GM19467 (cell line): Measurements from ENCODE around the gene AMOTL2.

Experiments used
- ATAC-seq: cut with Tn5 transposase; IDR thresholded peaks from one replicate; pipeline ENCODE4 v1.9.1; 2021; ENCODE audit warnings: mild to moderate bottlenecking, moderate library complexity; ENCODE audit not compliant: unreplicated experiment

Gene AMOTL2

GRCh38 chr3:134318166-134318565 is 56.1 kb downstream of the AMOTL2 start:
- ATAC-seq, result no peak

DNA sequence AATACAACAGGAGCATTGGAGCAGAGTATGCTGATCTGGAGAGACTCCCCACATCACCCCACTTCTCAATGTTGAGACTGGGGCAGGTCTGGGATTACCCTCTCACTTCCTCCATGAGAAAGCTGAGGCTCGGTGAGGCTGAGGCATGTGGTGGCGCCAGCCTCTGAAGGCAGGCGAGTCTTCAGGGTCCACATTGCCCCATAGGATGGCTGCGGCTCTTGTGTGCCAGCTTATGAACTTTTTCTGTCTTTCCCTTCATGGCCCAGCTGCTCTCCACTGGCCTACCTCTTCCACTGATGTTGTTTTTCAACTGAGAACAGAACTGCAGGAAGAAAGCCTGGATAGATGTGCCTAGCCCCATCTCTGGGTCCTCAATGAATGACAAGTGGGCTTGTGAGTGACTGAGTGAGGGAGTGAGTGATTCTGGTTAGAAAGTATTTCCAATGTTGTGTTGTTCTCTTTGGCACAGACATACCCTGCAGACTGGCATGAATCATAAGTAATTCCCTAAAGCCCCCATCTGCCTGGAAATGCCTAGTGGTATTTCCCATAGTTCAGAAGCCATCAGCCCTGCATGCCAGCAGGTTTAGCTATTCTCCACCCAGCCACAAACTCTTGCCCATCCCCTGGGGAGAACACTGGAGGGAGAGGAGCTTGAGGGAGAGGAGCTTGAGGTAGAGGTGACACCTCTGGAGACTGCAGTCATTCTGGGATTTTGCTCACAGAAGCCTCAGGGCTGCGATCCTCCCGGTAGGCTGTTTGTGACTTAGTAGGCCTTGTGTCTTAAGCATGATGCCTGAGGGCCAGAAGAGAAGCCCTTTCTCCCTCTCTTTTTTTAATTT is 56.9 kb downstream of the AMOTL2 start:
- ATAC-seq, result no peak

DNA sequence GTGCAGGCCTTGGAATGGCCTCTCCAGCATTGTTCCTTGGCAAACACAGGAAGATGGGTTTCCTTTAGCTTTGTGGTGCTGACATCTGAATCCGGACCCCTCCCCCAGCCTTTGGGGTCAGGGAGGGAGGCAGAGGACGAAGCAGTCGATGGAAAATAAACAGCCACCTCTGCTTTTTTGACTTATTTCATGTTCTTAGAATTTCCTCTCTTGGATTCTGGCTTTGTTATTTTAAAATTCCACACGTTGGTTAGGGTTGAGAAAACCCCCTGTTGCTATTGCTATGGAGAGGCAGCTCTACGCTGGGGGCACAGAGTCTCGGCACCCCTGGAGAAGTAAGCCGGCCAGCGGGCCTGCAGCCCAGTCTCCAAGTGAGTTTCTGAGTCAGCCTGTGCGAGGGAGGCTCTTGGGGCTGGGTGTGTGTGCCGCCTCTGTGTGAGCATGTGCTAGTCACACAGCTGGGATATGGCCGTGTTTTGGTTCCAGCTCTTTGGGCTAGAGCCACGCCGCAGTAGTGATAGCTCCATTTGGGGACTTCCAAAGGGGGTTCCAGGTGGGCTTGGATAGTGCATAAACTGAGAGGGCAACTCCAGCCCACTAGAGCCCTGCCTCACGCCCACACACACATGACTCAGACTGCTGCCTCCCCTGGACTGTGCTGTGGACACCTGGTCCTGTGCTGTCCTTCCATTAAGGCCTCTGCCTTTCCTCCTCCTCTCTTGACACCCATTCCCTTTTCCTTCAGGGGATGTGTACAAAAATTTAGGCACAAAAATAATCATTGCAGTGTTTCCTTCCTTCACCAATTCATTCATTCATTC is 58.8 kb downstream of the AMOTL2 start:
- ATAC-seq, result no peak

DNA sequence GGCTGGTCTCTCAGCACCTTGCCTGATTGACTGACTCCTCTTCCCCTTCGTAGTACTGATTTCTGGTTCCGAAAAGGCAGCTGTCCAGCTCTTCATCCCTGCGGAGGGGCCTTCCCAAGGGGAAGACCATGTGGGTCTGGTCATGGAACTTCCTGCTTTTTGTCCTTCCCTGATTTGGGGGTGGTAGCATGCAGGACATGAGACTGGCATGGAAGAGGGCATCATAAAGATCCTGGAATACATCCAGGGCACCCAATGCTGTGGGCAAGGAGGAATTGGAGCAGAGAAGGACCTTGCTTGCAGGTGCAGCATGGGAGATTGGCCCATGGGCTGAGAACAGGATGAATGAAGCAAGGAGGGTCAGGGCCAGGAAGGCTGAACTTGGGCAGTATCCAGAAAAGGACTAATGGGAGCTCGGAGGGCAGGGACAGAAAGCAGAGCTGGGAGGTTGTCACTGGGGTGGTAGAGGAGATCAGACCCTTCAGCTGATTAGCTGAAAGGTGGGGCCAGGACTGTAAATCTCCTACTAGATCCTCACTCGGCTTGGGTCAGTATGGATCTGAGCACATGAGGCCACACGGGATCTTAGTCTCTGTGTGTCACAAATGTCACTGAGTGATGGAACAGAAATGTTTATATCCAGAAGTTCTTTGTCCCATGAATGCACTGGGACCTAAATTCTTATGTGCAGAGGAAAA is 59.5 kb downstream of the AMOTL2 start:
- ATAC-seq, result no peak

DNA sequence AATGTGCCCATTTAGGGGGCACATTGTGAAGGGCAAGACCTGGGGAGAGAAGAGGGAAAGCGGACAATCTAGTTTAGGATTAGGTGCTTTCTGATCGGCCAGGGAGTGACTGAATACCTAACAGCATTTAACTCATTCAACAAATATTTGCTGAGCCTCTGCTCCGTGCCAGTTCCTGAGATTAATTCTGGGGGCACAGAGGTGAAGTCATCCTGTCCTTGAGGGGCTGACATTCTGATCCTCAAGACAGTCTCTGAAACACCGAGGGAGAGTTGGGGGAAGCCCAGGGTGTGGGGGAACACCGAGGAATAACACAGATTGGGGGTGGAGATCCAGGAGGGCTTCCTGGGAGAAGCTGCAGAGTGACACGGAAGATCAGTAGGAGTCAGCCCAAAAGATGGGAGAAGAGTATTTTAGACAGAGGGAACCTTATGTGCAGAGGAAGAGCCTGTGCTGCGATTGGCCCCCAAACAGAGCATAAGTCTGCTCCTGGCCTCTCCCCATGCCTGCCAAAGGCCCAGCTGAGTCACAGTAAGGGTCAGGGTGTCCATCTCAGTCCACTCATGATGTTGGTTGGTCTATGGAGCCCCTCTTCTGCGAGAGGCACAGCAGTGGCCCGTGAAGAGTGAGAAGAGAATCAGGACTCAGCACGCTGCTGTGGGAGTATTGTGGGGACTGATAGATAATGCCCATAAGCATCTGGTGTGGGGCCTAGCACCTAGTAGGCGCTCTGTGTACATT is 60.2 kb downstream of the AMOTL2 start:
- ATAC-seq, result no peak

GRCh38 chr3:134312873-134313846 is 61.1 kb downstream of the AMOTL2 start:
- no peak for ATAC-seq

- ATAC-seq, result no peak
These were observed 62.0 kb downstream of the AMOTL2 start for GRCh38 chr3:134312072-134312872.

GRCh38 chr3:134311693-134312071 is 62.6 kb downstream of the AMOTL2 start:
- ATAC-seq, result no peak

DNA sequence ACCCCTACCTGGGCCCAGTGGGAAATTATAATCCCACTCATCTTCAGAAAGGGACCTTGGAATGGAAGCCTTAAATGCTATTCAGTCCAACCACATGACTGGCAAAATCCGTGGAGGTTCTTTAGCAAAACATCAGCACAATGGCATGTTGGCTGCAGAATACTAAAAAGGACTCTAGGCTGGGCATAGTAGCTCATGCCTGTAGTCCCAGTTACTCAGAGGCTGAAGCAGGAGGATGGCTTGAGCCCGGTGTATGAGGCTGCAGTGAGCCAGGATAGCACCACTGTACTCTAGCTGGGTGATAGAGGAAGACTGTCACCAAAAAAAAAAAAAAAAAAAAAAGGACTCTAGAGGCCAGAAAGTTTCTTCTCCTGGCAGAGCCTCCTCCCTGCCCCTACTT is 63.0 kb downstream of the AMOTL2 start:
- ATAC-seq, result no peak

GRCh38 chr3:134309987-134310700 is 64.1 kb downstream of the AMOTL2 start:
- ATAC-seq, result no peak

GRCh38 chr3:134308350-134308891 is 65.8 kb downstream of the AMOTL2 start:
- no peak for ATAC-seq

DNA sequence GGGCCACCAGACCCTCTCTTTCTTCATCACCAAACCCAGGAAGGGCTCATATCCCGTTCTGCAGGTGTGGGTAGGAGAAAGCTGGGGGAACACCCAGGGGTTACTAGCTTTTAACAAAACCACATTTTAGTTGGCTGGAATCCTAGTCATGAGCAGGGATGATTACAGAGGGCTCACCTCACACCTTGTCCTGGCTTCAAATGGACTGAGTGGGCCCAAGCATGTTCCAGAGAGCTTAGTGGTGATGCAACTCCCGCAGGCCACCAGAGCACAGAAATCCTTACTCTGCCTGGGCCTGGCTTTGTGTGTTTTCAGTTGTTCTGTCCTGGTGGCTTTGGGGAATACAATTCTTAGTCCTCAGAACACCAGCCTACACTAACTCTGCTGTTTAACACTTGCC is 66.8 kb downstream of the AMOTL2 start:
- no peak for ATAC-seq

- no peak for ATAC-seq
These were observed 67.9 kb downstream of the AMOTL2 start for GRCh38 chr3:134306320-134306719.
